Endothelial cell of umbilical vein (primary cell): ENCODE results near the gene ST6GAL1. TPM values are rescaled to one million over a fixed set of nuclear protein-coding genes. Genes with fewer than 3 reads are reported as not detected.

Experiments
- BruUV-seq: library from RNA; stranded (reverse); fragments of 400-500 nt; replicated peaks from 2 replicates; lab custom pipeline; 2021; lab: Mats Ljungman, UMichigan
- CTCF ChIA-PET: fragments of 300-600, 350-600 bp; sonication (Branson Sonifier 250); formaldehyde crosslinking; loops from one replicate; lab custom pipeline; 2021; ENCODE audit warnings: antibody characterized with exemption, inconsistent platforms; lab: Charles Lee
- POLR2A ChIA-PET: fragments of 300-600, 350-600 bp; sonication (Branson Sonifier 250); formaldehyde crosslinking; loops from one replicate; lab custom pipeline; 2021; ENCODE audit warnings: antibody characterized with exemption, inconsistent platforms; lab: Charles Lee
- DNase-seq: peaks from one replicate; pipeline ENCODE4 v3.0.0-alpha.2; 2011; ENCODE audit warnings: low read depth, low spot score
- FAIRE-seq: peaks from 2 replicates; lab custom pipeline; 2011; peaks lifted over from hg19 to GRCh38; lab: Jason Lieb, UNC
- H2AFZ ChIP-seq: 2 replicates; pipeline ENCODE4 v1.6.0; 2012; ENCODE audit warnings: low read depth, low read length, control low read depth, inconsistent platforms
- H3K27ac ChIP-seq: 2 replicates; pipeline ENCODE4 v1.5.1; 2011; ENCODE audit warnings: low read depth, mild to moderate bottlenecking, control low read depth, low read length, moderate library complexity; ENCODE audit not compliant: insufficient read depth
- H3K27me3 ChIP-seq, 2 experiments: 2 replicates each; pipeline versions ENCODE4 v1.6.0 to v1.6.1; 2011; ENCODE audit warnings: low read length in 2 of 2, mixed read lengths in 1 of 2; ENCODE audit not compliant: control insufficient read depth in 2 of 2, insufficient read depth in 2 of 2
- H3K36me3 ChIP-seq, 2 experiments: 2 replicates in 1 of 2; 3 replicates in 1 of 2; pipeline ENCODE4 v1.5.1; 2011; ENCODE audit warnings: low read length in 2 of 2, mild to moderate bottlenecking in 1 of 2, moderate library complexity in 1 of 2; ENCODE audit not compliant: control insufficient read depth in 2 of 2, insufficient read depth in 2 of 2; ENCODE audit errors: extremely low read depth in 1 of 2
- H3K4me1 ChIP-seq: 3 replicates; pipeline ENCODE4 v1.5.1; 2011; ENCODE audit warnings: mild to moderate bottlenecking, low read length; ENCODE audit not compliant: control insufficient read depth, insufficient read depth; ENCODE audit errors: extremely low read depth
- H3K4me2 ChIP-seq: 2 replicates; pipeline ENCODE4 v1.6.1; 2011; ENCODE audit warnings: low read length, control low read depth, mixed read lengths; ENCODE audit not compliant: insufficient read depth
- H3K4me3 ChIP-seq, 3 experiments: fragments of 200-600 bp in 1 of 3; sonication (generic), shearing (Covaris generic) in 1 of 3; replicated peaks in 1 of 3; 2 replicates each; pipeline ENCODE4 v1.5.1; 2011 to 2016; ENCODE audit warnings: control low read depth in 3 of 3, low read length in 3 of 3, mild to moderate bottlenecking in 2 of 3, inconsistent platforms in 1 of 3, low read depth in 1 of 3, moderate library complexity in 1 of 3; ENCODE audit not compliant: insufficient read depth in 1 of 3
- H3K79me2 ChIP-seq: 2 replicates; pipeline ENCODE4 v1.6.0; 2012; ENCODE audit warnings: low read length, inconsistent platforms; ENCODE audit not compliant: control insufficient read depth, insufficient read depth
- H3K9ac ChIP-seq: replicated peaks from 2 replicates; pipeline ENCODE3; 2011; ENCODE audit warnings: low read length, control low read depth; ENCODE audit not compliant: insufficient read depth; ENCODE audit errors: extremely low read depth
- H3K9me1 ChIP-seq: replicated peaks from 3 replicates; pipeline ENCODE4 v1.6.0; 2011; ENCODE audit warnings: mild to moderate bottlenecking, low read length; ENCODE audit not compliant: control insufficient read depth, insufficient read depth; ENCODE audit errors: extremely low read depth
- H3K9me3 ChIP-seq: replicated peaks from 2 replicates; pipeline ENCODE4 v1.5.1; 2012; ENCODE audit warnings: low read length, inconsistent platforms; ENCODE audit not compliant: control insufficient read depth, insufficient read depth
- H4K20me1 ChIP-seq: replicated peaks from 2 replicates; pipeline ENCODE3; 2011; ENCODE audit warnings: mild to moderate bottlenecking, low read length; ENCODE audit not compliant: control insufficient read depth, insufficient read depth; ENCODE audit errors: extremely low read depth
- EZH2 ChIP-seq: IDR thresholded peaks from 2 replicates; pipeline ENCODE4 v1.6.1; 2012; ENCODE audit warnings: borderline replicate concordance, low read depth, mild to moderate bottlenecking, moderate library complexity, low read length, inconsistent platforms; ENCODE audit not compliant: severe bottlenecking
- FOS ChIP-seq: IDR thresholded peaks from 2 replicates; pipeline ENCODE4 v1.6.1; 2011; ENCODE audit warnings: mild to moderate bottlenecking, low read length, moderate library complexity, borderline replicate concordance; ENCODE audit not compliant: insufficient read depth
- GATA2 ChIP-seq: IDR thresholded peaks from 2 replicates; pipeline ENCODE4 v1.7.0; 2011; ENCODE audit warnings: low read depth, mild to moderate bottlenecking, moderate library complexity, mixed read lengths, low read length; ENCODE audit not compliant: insufficient read length, insufficient read depth
- JUN ChIP-seq: IDR thresholded peaks from 2 replicates; pipeline ENCODE4 v1.6.1; 2011; ENCODE audit warnings: borderline replicate concordance, low read depth; ENCODE audit not compliant: insufficient read length, insufficient read depth
- MYC ChIP-seq: IDR thresholded peaks from one replicate; pipeline ENCODE4 v1.6.1; 2011; ENCODE audit warnings: mild to moderate bottlenecking, low read depth, low read length
- POLR2A ChIP-seq: IDR thresholded peaks from 2 replicates; pipeline ENCODE4 v1.6.1; 2012; ENCODE audit warnings: low read depth, mild to moderate bottlenecking, control low read depth, low read length
- POLR2AphosphoS5 ChIP-seq: IDR thresholded peaks from 2 replicates; pipeline ENCODE4 v1.6.1; 2012; ENCODE audit warnings: low read depth, mild to moderate bottlenecking, control low read depth, low read length, moderate library complexity; ENCODE audit not compliant: insufficient read depth
- dilution Hi-C: fragments of 300-500 bp; cut with MboI; formaldehyde crosslinking; loops from one replicate; pipeline ENCODE4 v1.15.0; 2019; ENCODE audit warnings: low sequenced_read_pairs; ENCODE audit not compliant: extremely low pct_ligation_motif_present
- intact Hi-C: fragments of 100-400 bp; cut with micrococcal nuclease; formaldehyde crosslinking; loops from one replicate; pipeline ENCODE4 v1.10.0; 2022
- polyA plus RNA-seq, 4 experiments: library from polyadenylated mRNA; depleted of rRNA in 3 of 4; stranded (reverse) in 3 of 4; unstranded in 1 of 4; fragments of >200 nt; gene quantifications; 2 replicates each; pipeline versions ENCODE4 v1.2.1 to v1.2.3, GENCODE V29; 2011 to 2012; ENCODE audit warnings: missing spikeins in 1 of 4
- total RNA-seq: library from RNA; stranded (reverse); gene quantifications from 2 replicates; pipeline ENCODE4 v1.2.3, GENCODE V29; 2021
- TF ChIP-seq, protein P1 (sequence below), 2 donors: IDR thresholded peaks; 1 replicate in 1 of 2; 2 replicates in 1 of 2; pipeline ENCODE4 v1.5.1; 2011; ENCODE audit warnings: low read length in 2 of 2, mild to moderate bottlenecking in 2 of 2, moderate library complexity in 2 of 2, control low read depth in 1 of 2, inconsistent platforms in 1 of 2, low read depth in 1 of 2; ENCODE audit not compliant: insufficient read depth in 1 of 2; ENCODE audit errors: extremely low read depth in 1 of 2
- TF ChIP-seq, protein P2 (sequence below): IDR thresholded peaks from 2 replicates; pipeline ENCODE4 v1.6.1; 2011; ENCODE audit not compliant: insufficient read depth, insufficient read length

ST6GAL1 gene
- total and polyA plus RNA-seq, 2 donors (not counting 3 experiments of a cell fraction or from before 2014, with no cell fraction given): 63.9 to 101 TPM

- Histone ChIP-seq H3K9ac (no peak overlapping the region), H3K27ac (no peak overlapping the region), H3K36me3 (peaks cover 0 to 23% of the 10 kb centered on the region in 2 experiments), H3K27me3 (no peaks in the 10 kb centered on the region), H3K79me2 (no peaks in the 10 kb centered on the region), H3K9me1 (no peaks in the 10 kb centered on the region), H3K4me3 (no peak overlapping the region), H3K9me3 (no peaks in the 10 kb centered on the region), H3K4me2 (no peak overlapping the region), H2AFZ (no peak overlapping the region), H4K20me1 (no peaks in the 10 kb centered on the region), H3K4me1 (no peaks in the 10 kb centered on the region)
- DNase-seq (no peak), FAIRE-seq (no peak)
- dilution Hi-C loops: no loop called here
- CTCF ChIA-PET: interaction anchor here (1.3 kb wide), 1 partner anchor 144 kb away, joined by 3 read pairs; no protein-coding TSS in a partner anchor
- TF ChIP-seq EZH2 (no peak), POLR2A (no peak), POLR2AphosphoS5 (no peak), GATA2 (no peak), MYC (no peak), JUN (no peak), FOS (no peak)
- TF ChIP-seq, protein P1, sequence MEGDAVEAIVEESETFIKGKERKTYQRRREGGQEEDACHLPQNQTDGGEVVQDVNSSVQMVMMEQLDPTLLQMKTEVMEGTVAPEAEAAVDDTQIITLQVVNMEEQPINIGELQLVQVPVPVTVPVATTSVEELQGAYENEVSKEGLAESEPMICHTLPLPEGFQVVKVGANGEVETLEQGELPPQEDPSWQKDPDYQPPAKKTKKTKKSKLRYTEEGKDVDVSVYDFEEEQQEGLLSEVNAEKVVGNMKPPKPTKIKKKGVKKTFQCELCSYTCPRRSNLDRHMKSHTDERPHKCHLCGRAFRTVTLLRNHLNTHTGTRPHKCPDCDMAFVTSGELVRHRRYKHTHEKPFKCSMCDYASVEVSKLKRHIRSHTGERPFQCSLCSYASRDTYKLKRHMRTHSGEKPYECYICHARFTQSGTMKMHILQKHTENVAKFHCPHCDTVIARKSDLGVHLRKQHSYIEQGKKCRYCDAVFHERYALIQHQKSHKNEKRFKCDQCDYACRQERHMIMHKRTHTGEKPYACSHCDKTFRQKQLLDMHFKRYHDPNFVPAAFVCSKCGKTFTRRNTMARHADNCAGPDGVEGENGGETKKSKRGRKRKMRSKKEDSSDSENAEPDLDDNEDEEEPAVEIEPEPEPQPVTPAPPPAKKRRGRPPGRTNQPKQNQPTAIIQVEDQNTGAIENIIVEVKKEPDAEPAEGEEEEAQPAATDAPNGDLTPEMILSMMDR (IDR thresholded peaks at IDR 0.05; ENCODE audit: extremely low read depth in 1 of 2, insufficient read depth in 1 of 2, low read depth in 1 of 2, low read length in 2 of 2): no peak
- TF ChIP-seq, protein P2, sequence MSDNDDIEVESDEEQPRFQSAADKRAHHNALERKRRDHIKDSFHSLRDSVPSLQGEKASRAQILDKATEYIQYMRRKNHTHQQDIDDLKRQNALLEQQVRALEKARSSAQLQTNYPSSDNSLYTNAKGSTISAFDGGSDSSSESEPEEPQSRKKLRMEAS: no peak
- BruUV-seq: no TSS peak
- POLR2A ChIA-PET: no interaction called here
- intact Hi-C loops: no loop called here
Observed at GRCh38 chr3:186993210-186993782, 63.0 kb downstream of the ST6GAL1 start.
